Stimulated activated CD4-positive, alpha-beta T cell treated with anti-CD3 and anti-CD28 coated beads, Interleukin-4, amount 100 ng/mL, for 1 hour (primary cell): ENCODE data around the gene NR1H2.
A peak's percentile ranks its signal among the peaks of the same experiment; 100 is the strongest.

Experiments
- DNase-seq: peaks from one replicate; pipeline ENCODE4 v3.0.0-alpha.2; 2020

Gene NR1H2

GRCh38 chr19:50427318-50427925, 51.2 kb downstream of the NR1H2 start:
- no peak for DNase-seq

- peak; percentile 44 for DNase-seq
These were observed 51.8 kb downstream of the NR1H2 start for GRCh38 chr19:50427997-50428425.

GRCh38 chr19:50428772-50429463, 52.7 kb downstream of the NR1H2 start:
- no peak for DNase-seq

- DNase-seq, result no peak
These were observed 54.7 kb downstream of the NR1H2 start for GRCh38 chr19:50430888-50431342.

GRCh38 chr19:50431343-50432220, 55.3 kb downstream of the NR1H2 start:
- DNase-seq, result peak; percentile 86

- DNase-seq, result no peak
These were observed 56.2 kb downstream of the NR1H2 start, which contains the start of gene MYBPC2 for GRCh38 chr19:50432221-50433028. Gene MYBPC2, plus strand, starts transcription at chr19:50432892. Its CDS starts 62 bp downstream, at chr19:50432954.
